Retinal pigment epithelial cell (primary cell): ENCODE results near the gene CD48.

Experiments
- DNase-seq: peaks from one replicate; pipeline ENCODE4 v3.0.0-alpha.2; 2010; ENCODE audit warnings: low read depth
- H3K4me3 ChIP-seq: 2 replicates; pipeline ENCODE4 v1.5.1; 2011; ENCODE audit warnings: mild to moderate bottlenecking, low read length, control low read depth, moderate library complexity
- CTCF ChIP-seq: conservative IDR thresholded peaks from 2 replicates; pipeline ENCODE4 v1.5.1; 2011; ENCODE audit warnings: low read depth, low read length, control low read depth, inconsistent platforms

CD48 gene

GRCh38 chr1:160651433-160652064 is 60.1 kb downstream of the CD48 start:
- no peak for DNase-seq
- no peak overlapping the region for H3K4me3 ChIP-seq
- no peak for TF ChIP-seq CTCF

GRCh38 chr1:160647329-160647720 is 64.3 kb downstream of the CD48 start:
- DNase-seq: no peak
- H3K4me3 ChIP-seq: no peak overlapping the region
- no peak for TF ChIP-seq CTCF

- TF ChIP-seq CTCF: no peak
- no peak within 1 kb of the TSS for H3K4me3 ChIP-seq
- DNase-seq: no peak
Observed at GRCh38 chr1:160646711-160647328, 64.8 kb downstream of the CD48 start, which contains the start of gene SLAMF1. SLAMF1 (minus strand) TSS chr1:160647044; CDS start chr1:160646945, 99 bp downstream.

GRCh38 chr1:160646180-160646579 is 65.4 kb downstream of the CD48 start:
- no peak for DNase-seq
- no peak overlapping the region for H3K4me3 ChIP-seq
- TF ChIP-seq CTCF: no peak

GRCh38 chr1:160645386-160646130 is 66.1 kb downstream of the CD48 start:
- DNase-seq: no peak
- H3K4me3 ChIP-seq: no peak overlapping the region
- no peak for TF ChIP-seq CTCF

GRCh38 chr1:160644399-160644798 is 67.2 kb downstream of the CD48 start:
- no peak for TF ChIP-seq CTCF
- no peak for DNase-seq
- no peak overlapping the region for H3K4me3 ChIP-seq
